Measurements from ENCODE around the gene CYBC1.

CYBC1 gene

GRCh38 chr17:82418001-82418986 lies 32.3 kb downstream of the CYBC1 start, which contains the start of the genes HEXD and OGFOD3:
Gene HEXD, plus strand, starts transcription at chr17:82418347. Its CDS starts 1,453 bp downstream, at chr17:82419800.
Gene OGFOD3, minus strand, starts transcription at chr17:82418586. Its CDS starts 101 bp downstream, at chr17:82418485.
- peak within 1 kb of the TSS; percentile 92 for H3K4me3 ChIP-seq (ENCODE audit: insufficient read length, low read depth)
- TF ChIP-seq YY1 (IDR thresholded peaks at IDR 0.05; ENCODE audit: insufficient read depth, insufficient read length): peak; percentile 24
- TF ChIP-seq SUZ12 (IDR thresholded peaks at IDR 0.05; ENCODE audit: extremely low read depth, insufficient read depth, insufficient read length): no peak
- no peak for TF ChIP-seq ZNF274 (IDR thresholded peaks at IDR 0.05; ENCODE audit: low read depth, low read length)
- H3K27me3 ChIP-seq (ENCODE audit: insufficient read depth, insufficient read length): no peaks in the 10 kb centered on the region
- H3K9me3 ChIP-seq (ENCODE audit: insufficient read depth, low read length): no peaks in the 10 kb centered on the region; the same call in 1 of the 2 replicates
- H3K4me1 ChIP-seq (ENCODE audit: insufficient read depth, insufficient read length): peaks cover 6% of the 10 kb centered on the region
- peaks cover 31% of the 10 kb centered on the region for H3K36me3 ChIP-seq (ENCODE audit: insufficient read depth, insufficient read length, low read length)
- H3K9ac ChIP-seq (ENCODE audit: insufficient read length, low read depth): peak within 1 kb of the TSS; percentile 96
- peak; percentile 36 for DNase-seq (ENCODE audit: low read depth, low spot score)

GRCh38 chr17:82416771-82417170 lies 33.8 kb downstream of the CYBC1 start:
- Histone ChIP-seq H3K36me3 (ENCODE audit: insufficient read depth, insufficient read length, low read length) (peaks cover 30% of the 10 kb centered on the region), H3K9ac (ENCODE audit: insufficient read length, low read depth) (no peak overlapping the region), H3K4me1 (ENCODE audit: insufficient read depth, insufficient read length) (peaks cover 6% of the 10 kb centered on the region), H3K4me3 (ENCODE audit: insufficient read length, low read depth) (no peak overlapping the region), H3K9me3 (ENCODE audit: insufficient read depth, low read length) (no peaks in the 10 kb centered on the region), H3K27me3 (ENCODE audit: insufficient read depth, insufficient read length) (no peaks in the 10 kb centered on the region)
- DNase-seq (ENCODE audit: low read depth, low spot score): no peak
- TF ChIP-seq ZNF274 (IDR thresholded peaks at IDR 0.05; ENCODE audit: low read depth, low read length) (no peak), SUZ12 (IDR thresholded peaks at IDR 0.05; ENCODE audit: extremely low read depth, insufficient read depth, insufficient read length) (no peak), YY1 (IDR thresholded peaks at IDR 0.05; ENCODE audit: insufficient read depth, insufficient read length) (no peak)

- no peak for DNase-seq (ENCODE audit: low read depth, low spot score)
- TF ChIP-seq YY1 (IDR thresholded peaks at IDR 0.05; ENCODE audit: insufficient read depth, insufficient read length) (no peak), SUZ12 (IDR thresholded peaks at IDR 0.05; ENCODE audit: extremely low read depth, insufficient read depth, insufficient read length) (no peak), ZNF274 (IDR thresholded peaks at IDR 0.05; ENCODE audit: low read depth, low read length) (no peak)
- Histone ChIP-seq H3K9ac (ENCODE audit: insufficient read length, low read depth) (no peak overlapping the region), H3K36me3 (ENCODE audit: insufficient read depth, insufficient read length, low read length) (peaks cover 27% of the 10 kb centered on the region), H3K27me3 (ENCODE audit: insufficient read depth, insufficient read length) (no peaks in the 10 kb centered on the region), H3K9me3 (ENCODE audit: insufficient read depth, low read length) (no peaks in the 10 kb centered on the region), H3K4me3 (ENCODE audit: insufficient read length, low read depth) (no peak overlapping the region), H3K4me1 (ENCODE audit: insufficient read depth, insufficient read length) (peaks cover 6% of the 10 kb centered on the region)
Measured at GRCh38 chr17:82416264-82416663, 34.3 kb downstream of the CYBC1 start.

- TF ChIP-seq SUZ12 (IDR thresholded peaks at IDR 0.05; ENCODE audit: extremely low read depth, insufficient read depth, insufficient read length) (no peak), YY1 (IDR thresholded peaks at IDR 0.05; ENCODE audit: insufficient read depth, insufficient read length) (no peak), ZNF274 (IDR thresholded peaks at IDR 0.05; ENCODE audit: low read depth, low read length) (no peak)
Measured at GRCh38 chr17:82415786-82416185, 34.8 kb downstream of the CYBC1 start.

GRCh38 chr17:82415336-82415735 lies 35.2 kb downstream of the CYBC1 start:
- no peak overlapping the region for H3K9ac ChIP-seq (ENCODE audit: insufficient read length, low read depth)
- peaks cover 19% of the 10 kb centered on the region for H3K36me3 ChIP-seq (ENCODE audit: insufficient read depth, insufficient read length, low read length)
- DNase-seq (ENCODE audit: low read depth, low spot score): no peak
- H3K4me3 ChIP-seq (ENCODE audit: insufficient read length, low read depth): no peak overlapping the region
- no peaks in the 10 kb centered on the region for H3K27me3 ChIP-seq (ENCODE audit: insufficient read depth, insufficient read length)
- TF ChIP-seq YY1 (IDR thresholded peaks at IDR 0.05; ENCODE audit: insufficient read depth, insufficient read length): no peak
- TF ChIP-seq ZNF274 (IDR thresholded peaks at IDR 0.05; ENCODE audit: low read depth, low read length): no peak
- TF ChIP-seq SUZ12 (IDR thresholded peaks at IDR 0.05; ENCODE audit: extremely low read depth, insufficient read depth, insufficient read length): no peak
- H3K9me3 ChIP-seq (ENCODE audit: insufficient read depth, low read length): no peaks in the 10 kb centered on the region
- peaks cover 8% of the 10 kb centered on the region for H3K4me1 ChIP-seq (ENCODE audit: insufficient read depth, insufficient read length)

More at GRCh38 chr17:82415786-82416185, 34.8 kb downstream of the CYBC1 start:
- H3K36me3 ChIP-seq (ENCODE audit: insufficient read depth, insufficient read length, low read length): peaks cover 23% of the 10 kb centered on the region
- H3K9me3 ChIP-seq (ENCODE audit: insufficient read depth, low read length): no peaks in the 10 kb centered on the region
- H3K9ac ChIP-seq (ENCODE audit: insufficient read length, low read depth): no peak overlapping the region
- H3K27me3 ChIP-seq (ENCODE audit: insufficient read depth, insufficient read length): no peaks in the 10 kb centered on the region
- no peak overlapping the region for H3K4me3 ChIP-seq (ENCODE audit: insufficient read length, low read depth)
- no peak for DNase-seq (ENCODE audit: low read depth, low spot score)
- peaks cover 6% of the 10 kb centered on the region for H3K4me1 ChIP-seq (ENCODE audit: insufficient read depth, insufficient read length)

- H3K36me3 ChIP-seq (ENCODE audit: insufficient read depth, insufficient read length, low read length): peaks cover 19% of the 10 kb centered on the region
- peak; percentile 71 for DNase-seq (ENCODE audit: low read depth, low spot score)
- H3K4me3 ChIP-seq (ENCODE audit: insufficient read length, low read depth): no peak overlapping the region
- no peaks in the 10 kb centered on the region for H3K9me3 ChIP-seq (ENCODE audit: insufficient read depth, low read length)
- no peak overlapping the region for H3K9ac ChIP-seq (ENCODE audit: insufficient read length, low read depth)
- peaks cover 10% of the 10 kb centered on the region for H3K4me1 ChIP-seq (ENCODE audit: insufficient read depth, insufficient read length)
- no peaks in the 10 kb centered on the region for H3K27me3 ChIP-seq (ENCODE audit: insufficient read depth, insufficient read length)
- TF ChIP-seq ZNF274 (IDR thresholded peaks at IDR 0.05; ENCODE audit: low read depth, low read length): no peak
- no peak for TF ChIP-seq YY1 (IDR thresholded peaks at IDR 0.05; ENCODE audit: insufficient read depth, insufficient read length)
- TF ChIP-seq SUZ12 (IDR thresholded peaks at IDR 0.05; ENCODE audit: extremely low read depth, insufficient read depth, insufficient read length): no peak
Measured at GRCh38 chr17:82414548-82415281, 35.8 kb downstream of the CYBC1 start.

All from NT2/D1 (cell line).